ENCODE data around the gene RBPMS2. TPM values are rescaled to one million over a fixed set of nuclear protein-coding genes. Genes with fewer than 3 reads are reported as not detected.

RBPMS2 gene
- polyA plus RNA-seq, 1 donor (not counting 4 experiments of a cell fraction or from before 2014, with no cell fraction given), result not detected

GRCh38 chr15:64746356-64746755, 29.0 kb downstream of the RBPMS2 start:
- Histone ChIP-seq H3K4me3 (ENCODE audit: control insufficient read depth in 2 of 3, extremely low read depth in 1 of 3, insufficient read depth in 2 of 3, low read depth in 1 of 3, low read length in 3 of 3) (no peak overlapping the region), H3K9me3 (ENCODE audit: control insufficient read depth, low read depth, low read length) (no peaks in the 10 kb centered on the region), H3K9me1 (ENCODE audit: control insufficient read depth, extremely low read depth, insufficient read depth, low read length) (no peaks in the 10 kb centered on the region), H3K4me2 (ENCODE audit: control insufficient read depth, extremely low read depth, insufficient read depth, low read depth, low read length) (no peak overlapping the region), H3K27ac (ENCODE audit: control insufficient read depth, insufficient read depth, low read length) (no peak overlapping the region), H3K79me2 (ENCODE audit: control insufficient read depth, insufficient read depth, low read length) (no peaks in the 10 kb centered on the region), H3K36me3 (ENCODE audit: control insufficient read depth in 2 of 2, extremely low read depth in 1 of 2, insufficient read depth in 2 of 2, low read length in 2 of 2) (no peaks in the 10 kb centered on the region), H3K9ac (ENCODE audit: control insufficient read depth, extremely low read depth, insufficient read depth, low read length) (no peak overlapping the region), H4K20me1 (ENCODE audit: control insufficient read depth, extremely low read depth, insufficient read depth, low read length) (no peaks in the 10 kb centered on the region), H3K27me3 (ENCODE audit: control insufficient read depth, extremely low read depth, insufficient read depth, low read length) (peaks cover 27% of the 10 kb centered on the region), H3K4me1 (ENCODE audit: control insufficient read depth, extremely low read depth, insufficient read depth, low read length) (peaks cover 7% of the 10 kb centered on the region), H2AFZ (ENCODE audit: control insufficient read depth, low read length) (no peak overlapping the region)
- TF ChIP-seq CTCF (optimal IDR thresholded peaks at IDR 0.05 in 1 of 3, IDR thresholded peaks at IDR 0.05 in 1 of 3, conservative IDR thresholded peaks at IDR 0.05 in 1 of 3; ENCODE audit: extremely low read depth in 1 of 3, insufficient read depth in 2 of 3, low read length in 3 of 3) (no peak), EZH2 (IDR thresholded peaks at IDR 0.05; ENCODE audit: low read length) (no peak)
- no peak for DNase-seq (ENCODE audit: low read depth, low spot score)
- FAIRE-seq, result no peak
- dilution Hi-C loops (cut with MboI; ENCODE audit: extremely low pct_ligation_motif_present, low sequenced_read_pairs), result no loop called here

- dilution Hi-C loops (cut with MboI; ENCODE audit: extremely low pct_ligation_motif_present, low sequenced_read_pairs), result no loop called here
- TF ChIP-seq CTCF (optimal IDR thresholded peaks at IDR 0.05 in 1 of 3, IDR thresholded peaks at IDR 0.05 in 1 of 3, conservative IDR thresholded peaks at IDR 0.05 in 1 of 3; ENCODE audit: extremely low read depth in 1 of 3, insufficient read depth in 2 of 3, low read length in 3 of 3), result no peak
- FAIRE-seq, result no peak
- Histone ChIP-seq H3K36me3 (ENCODE audit: control insufficient read depth in 2 of 2, extremely low read depth in 1 of 2, insufficient read depth in 2 of 2, low read length in 2 of 2) (no peaks in the 10 kb centered on the region), H3K4me2 (ENCODE audit: control insufficient read depth, extremely low read depth, insufficient read depth, low read depth, low read length) (no peak overlapping the region), H3K27ac (ENCODE audit: control insufficient read depth, insufficient read depth, low read length) (no peak overlapping the region), H3K4me1 (ENCODE audit: control insufficient read depth, extremely low read depth, insufficient read depth, low read length) (no peaks in the 10 kb centered on the region), H3K4me3 (ENCODE audit: control insufficient read depth in 2 of 3, extremely low read depth in 1 of 3, insufficient read depth in 2 of 3, low read depth in 1 of 3, low read length in 3 of 3) (no peak overlapping the region), H3K27me3 (ENCODE audit: control insufficient read depth, extremely low read depth, insufficient read depth, low read length) (peaks cover 21% of the 10 kb centered on the region), H4K20me1 (ENCODE audit: control insufficient read depth, extremely low read depth, insufficient read depth, low read length) (no peaks in the 10 kb centered on the region), H3K9me1 (ENCODE audit: control insufficient read depth, extremely low read depth, insufficient read depth, low read length) (no peaks in the 10 kb centered on the region), H3K9ac (ENCODE audit: control insufficient read depth, extremely low read depth, insufficient read depth, low read length) (no peak overlapping the region), H2AFZ (ENCODE audit: control insufficient read depth, low read length) (no peak overlapping the region), H3K79me2 (ENCODE audit: control insufficient read depth, insufficient read depth, low read length) (no peaks in the 10 kb centered on the region), H3K9me3 (ENCODE audit: control insufficient read depth, low read depth, low read length) (no peaks in the 10 kb centered on the region)
- DNase-seq (ENCODE audit: low read depth, low spot score), result no peak
These were observed 31.7 kb downstream of the RBPMS2 start for GRCh38 chr15:64743691-64744090.

Measured in keratinocyte (primary cell).